IMR-90 (cell line): ENCODE results near the gene DHRS12. TPM values are rescaled to one million over a fixed set of nuclear protein-coding genes. Genes with fewer than 3 reads are reported as not detected.

Source experiments
- ATAC-seq: fragments of 200-7000 bp; cut with Tn5 transposase; 2 replicates; pipeline ENCODE4 v1.9.1; 2020; ENCODE audit warnings: low read depth, mild to moderate bottlenecking, moderate library complexity
- BruUV-seq: library from RNA; stranded (reverse); fragments of 400-500 nt; replicated peaks from 2 replicates; lab custom pipeline; 2021; lab: Mats Ljungman, UMichigan
- CTCF ChIA-PET: fragments of 300-600 bp; formaldehyde crosslinking; extraction: SDS; loops from one replicate; lab custom pipeline; 2021; ENCODE audit warnings: antibody characterized with exemption; lab: Yijun Ruan, JAX
- POLR2A ChIA-PET: fragments of 300-600 bp; sonication (Branson Sonifier 250); formaldehyde crosslinking; loops from one replicate; lab custom pipeline; 2022; ENCODE audit warnings: antibody characterized with exemption; ENCODE audit not compliant: unreplicated experiment; lab: Charles Lee
- DNase-seq: peaks from one replicate; pipeline ENCODE4 v3.0.0; 2013
- H2AFZ ChIP-seq: replicated peaks from 2 replicates; pipeline ENCODE3; 2013; ENCODE audit warnings: low read length, mild to moderate bottlenecking; ENCODE audit not compliant: poor library complexity
- H2AK5ac ChIP-seq: 2 replicates; pipeline ENCODE4 v1.6.1; 2013; ENCODE audit warnings: low read depth, low read length, inconsistent platforms
- H2AK9ac ChIP-seq: replicated peaks from 2 replicates; pipeline ENCODE3; 2013; ENCODE audit warnings: mild to moderate bottlenecking, low read depth, low read length, moderate library complexity; ENCODE audit not compliant: poor library complexity
- H2BK120ac ChIP-seq: 2 replicates; pipeline ENCODE4 v1.6.1; 2013; ENCODE audit warnings: low read depth, low read length, inconsistent platforms
- H2BK15ac ChIP-seq: 3 replicates; pipeline ENCODE4 v1.6.1; 2013; ENCODE audit warnings: low read depth, low read length, inconsistent platforms
- H2BK20ac ChIP-seq: 2 replicates; pipeline ENCODE4 v1.6.1; 2013; ENCODE audit warnings: low read depth, mild to moderate bottlenecking, inconsistent platforms, low read length, moderate library complexity
- H2BK5ac ChIP-seq: 2 replicates; pipeline ENCODE4 v1.6.1; 2013; ENCODE audit warnings: mild to moderate bottlenecking, low read depth, low read length, inconsistent platforms; ENCODE audit not compliant: poor library complexity, severe bottlenecking
- H3K14ac ChIP-seq: replicated peaks from 2 replicates; pipeline ENCODE4 v1.6.1; 2013; ENCODE audit warnings: low read depth, low read length, inconsistent platforms
- H3K18ac ChIP-seq: 2 replicates; pipeline ENCODE4 v1.6.1; 2013; ENCODE audit warnings: low read depth, low read length, control low read depth
- H3K23ac ChIP-seq: 2 replicates; pipeline ENCODE4 v1.6.1; 2013; ENCODE audit warnings: low read depth, low read length, inconsistent platforms
- H3K27ac ChIP-seq: 2 replicates; pipeline ENCODE4 v1.5.1; 2013; ENCODE audit warnings: mild to moderate bottlenecking, control low read depth, low read length; ENCODE audit not compliant: insufficient read depth
- H3K27me3 ChIP-seq: 2 replicates; pipeline ENCODE4 v1.6.1; 2013; ENCODE audit warnings: low read length; ENCODE audit not compliant: control insufficient read depth, insufficient read depth
- H3K36me3 ChIP-seq: 2 replicates; pipeline ENCODE4 v1.6.1; 2013; ENCODE audit warnings: low read length, mixed read lengths; ENCODE audit not compliant: control insufficient read depth, insufficient read depth
- H3K4ac ChIP-seq: 2 replicates; pipeline ENCODE4 v1.6.1; 2013; ENCODE audit warnings: low read depth, low read length, inconsistent platforms
- H3K4me1 ChIP-seq: 2 replicates; pipeline ENCODE4 v1.6.1; 2013; ENCODE audit warnings: low read length, mixed read lengths; ENCODE audit not compliant: control insufficient read depth, insufficient read depth
- H3K4me2 ChIP-seq: 2 replicates; pipeline ENCODE4 v1.6.1; 2013; ENCODE audit warnings: low read depth, mild to moderate bottlenecking, control low read depth, low read length, moderate library complexity
- H3K4me3 ChIP-seq: 2 replicates; pipeline ENCODE4 v1.5.1; 2013; ENCODE audit warnings: low read depth, mild to moderate bottlenecking, control low read depth, low read length, moderate library complexity; ENCODE audit not compliant: insufficient read depth
- H3K56ac ChIP-seq: 2 replicates; pipeline ENCODE4 v1.6.1; 2013; ENCODE audit warnings: low read length, inconsistent platforms; ENCODE audit not compliant: insufficient read depth; ENCODE audit errors: extremely low read depth
- H3K79me1 ChIP-seq, 2 experiments: 2 replicates each; pipeline ENCODE4 v1.6.1; 2013; ENCODE audit warnings: low read length in 2 of 2, inconsistent platforms in 1 of 2, low read depth in 1 of 2
- H3K9ac ChIP-seq: 2 replicates; pipeline ENCODE4 v1.6.1; 2013; ENCODE audit warnings: low read depth, low read length, control low read depth
- H3K9me1 ChIP-seq: 2 replicates; pipeline ENCODE4 v1.6.1; 2013; ENCODE audit warnings: low read length, inconsistent platforms; ENCODE audit not compliant: insufficient read depth
- H3K9me3 ChIP-seq: 2 replicates; pipeline ENCODE4 v1.6.1; 2013; ENCODE audit warnings: low read length; ENCODE audit not compliant: control insufficient read depth, insufficient read depth
- H4K20me1 ChIP-seq: 2 replicates; pipeline ENCODE4 v1.6.1; 2013; ENCODE audit warnings: low read length, inconsistent platforms; ENCODE audit not compliant: insufficient read depth
- H4K5ac ChIP-seq: 2 replicates; pipeline ENCODE4 v1.6.1; 2013; ENCODE audit warnings: mild to moderate bottlenecking, low read depth, low read length, control low read depth
- H4K8ac ChIP-seq, 2 experiments: 2 replicates each; pipeline ENCODE4 v1.6.1; 2013; ENCODE audit warnings: low read depth in 2 of 2, low read length in 2 of 2, control low read depth in 1 of 2, inconsistent platforms in 1 of 2
- H4K91ac ChIP-seq: 2 replicates; pipeline ENCODE4 v1.6.1; 2013; ENCODE audit warnings: low read depth, low read length, inconsistent platforms; ENCODE audit not compliant: insufficient read depth
- BHLHE40 ChIP-seq: fragments of 150-350 bp; IDR thresholded peaks from 2 replicates; pipeline ENCODE4 v1.6.1; 2016; ENCODE audit warnings: mild to moderate bottlenecking, low read depth, low read length
- CEBPB ChIP-seq: IDR thresholded peaks from 2 replicates; pipeline ENCODE4 v1.6.1; 2012; ENCODE audit warnings: low read depth, low read length, improper control_type of control experiment
- CTCF ChIP-seq: conservative IDR thresholded peaks from 2 replicates; pipeline ENCODE4 v1.5.1; 2012; ENCODE audit warnings: mild to moderate bottlenecking, low read depth, low read length, improper control_type of control experiment
- ELK1 ChIP-seq: fragments of 150-350 bp; IDR thresholded peaks from 2 replicates; pipeline ENCODE4 v1.6.1; 2016; ENCODE audit warnings: low read depth, mild to moderate bottlenecking, low read length, moderate library complexity, borderline replicate concordance
- MAFK ChIP-seq: IDR thresholded peaks from 2 replicates; pipeline ENCODE4 v1.6.1; 2012; ENCODE audit warnings: low read depth, low read length, improper control_type of control experiment
- MAZ ChIP-seq: IDR thresholded peaks from 2 replicates; pipeline ENCODE4 v1.6.1; 2012; ENCODE audit warnings: low read depth, mild to moderate bottlenecking, low read length, improper control_type of control experiment, moderate library complexity, borderline replicate concordance
- MXI1 ChIP-seq: IDR thresholded peaks from 2 replicates; pipeline ENCODE4 v1.6.1; 2012; ENCODE audit warnings: low read depth, mild to moderate bottlenecking, low read length, moderate library complexity, borderline replicate concordance
- RAD21 ChIP-seq: IDR thresholded peaks from 2 replicates; pipeline ENCODE4 v1.6.1; 2012; ENCODE audit warnings: low read length, improper control_type of control experiment
- RCOR1 ChIP-seq: IDR thresholded peaks from 2 replicates; pipeline ENCODE4 v1.6.1; 2012; ENCODE audit warnings: mild to moderate bottlenecking, low read length, improper control_type of control experiment; ENCODE audit not compliant: insufficient replicate concordance
- RFX5 ChIP-seq: IDR thresholded peaks from 2 replicates; pipeline ENCODE4 v1.8.0; 2012; ENCODE audit warnings: low read depth, mild to moderate bottlenecking, low read length, moderate library complexity
- SMC3 ChIP-seq: fragments of 150-350 bp; IDR thresholded peaks from 2 replicates; pipeline ENCODE4 v1.6.1; 2016; ENCODE audit warnings: low read depth, mild to moderate bottlenecking, antibody characterized with exemption, low read length, moderate library complexity
- USF2 ChIP-seq: fragments of 150-350 bp; IDR thresholded peaks from 2 replicates; pipeline ENCODE4 v1.6.1; 2017; ENCODE audit warnings: mild to moderate bottlenecking, antibody characterized with exemption, low read length, low read depth
- WGBS, 2 experiments: methylation state at CpG; one replicate each; pipeline versions ENCODE4 v1.1.5 to v1.1.7; 2013; ENCODE audit warnings: missing lambda C conversion rate in 2 of 2; ENCODE audit not compliant: insufficient read length in 1 of 2; ENCODE audit errors: extremely low coverage in 2 of 2; 5-methylcytosine and 5-hydroxymethylcytosine counted together
- dilution Hi-C: fragments of 300-500 bp; cut with HindIII; formaldehyde crosslinking; loops from one replicate; pipeline ENCODE4 v1.14.3; 2018; ENCODE audit warnings: low sequenced_read_pairs; ENCODE audit not compliant: unreplicated experiment
- in situ Hi-C: fragments of 300-500 bp; cut with MboI; formaldehyde crosslinking; loops from 3 replicates; pipeline ENCODE4 v1.14.3; 2019; ENCODE audit warnings: low sequenced_read_pairs, inconsistent platforms, mixed read lengths
- intact Hi-C: fragments of 100-400 bp; cut with micrococcal nuclease; formaldehyde crosslinking; loops from 2 replicates; pipeline ENCODE4 v1.10.0; 2022
- polyA plus RNA-seq, 3 experiments: library from polyadenylated mRNA; depleted of rRNA; stranded (reverse); fragments of >200 nt; gene quantifications; 2 replicates each; pipeline ENCODE4 v1.2.3, GENCODE V29; 2012; ENCODE audit warnings: low replicate concordance in 1 of 3
- total RNA-seq: library from RNA; depleted of rRNA; stranded (reverse); fragments of >200 nt; gene quantifications from 2 replicates; pipeline ENCODE4 v1.2.3, GENCODE V29; 2012

DHRS12 gene
- total and polyA plus RNA-seq, 2 of the 4 experiments (the other 2 are of a cell fraction), result 1.3 to 1.6 TPM

GRCh38 chr13:51804295-51805172 is 571 bp upstream of the DHRS12 start:
- Histone ChIP-seq H3K27me3 (no peaks in the 10 kb centered on the region), H4K20me1 (no peaks in the 10 kb centered on the region), H4K5ac (peak overlapping the region; percentile 24), H3K4ac (peak overlapping the region; percentile 72), H3K9ac (peak overlapping the region; percentile 3; the same call in 1 of the 2 replicates), H3K79me1 (peaks cover 0 to 9% of the 10 kb centered on the region in 2 experiments; a peak in 1 of 4 replicates), H3K4me1 (peaks cover 4% of the 10 kb centered on the region), H3K18ac (no peak overlapping the region; the same call in 1 of the 2 replicates), H4K91ac (peak overlapping the region; percentile 66), H2BK20ac (no peak overlapping the region), H2AK5ac (peak overlapping the region; percentile 71; the same call in 1 of the 2 replicates), H3K9me3 (no peaks in the 10 kb centered on the region), H3K23ac (peak overlapping the region; percentile 87; the same call in 1 of the 2 replicates), H4K8ac (peak overlapping the region; percentile 73 to 92), H2BK120ac (peak overlapping the region; percentile 25; the same call in 1 of the 2 replicates), H3K56ac (no peak overlapping the region), H3K27ac (peak overlapping the region; percentile 1; the same call in 1 of the 2 replicates), H2AK9ac (peak overlapping the region; percentile 76), H3K9me1 (peaks cover 4% of the 10 kb centered on the region; the same call in 1 of the 2 replicates), H2BK15ac (no peak overlapping the region), H3K14ac (peak overlapping the region; percentile 61; the same call in 1 of the 2 replicates), H2BK5ac (no peak overlapping the region), H2AFZ (peak overlapping the region; percentile 98), H3K4me2 (peak overlapping the region; percentile 45), H3K36me3 (no peaks in the 10 kb centered on the region), H3K4me3 (peak overlapping the region; percentile 84)
- ChIA-PET CTCF (no interaction called here), POLR2A (no interaction called here)
- in situ Hi-C loops (no loop called here), intact Hi-C loops (loop anchor here (5.0 to 10.0 kb wide), 2 partner anchors 352 to 580 kb away; partner anchors contain the start of genes FAM124A and INTS6), dilution Hi-C loops (no loop called here)
- WGBS, 2 experiments, result 12% methylated on average over 17 of the region's 31 CpGs; no CpG with 5 or more reads in 1 of the 2 experiments
- ATAC-seq (no peak), DNase-seq (no peak)
- BruUV-seq, result no TSS peak
- TF ChIP-seq CEBPB (no peak), MAFK (no peak), USF2 (no peak), ELK1 (no peak), RCOR1 (no peak), CTCF (no peak), BHLHE40 (no peak), SMC3 (no peak), RAD21 (no peak), MAZ (no peak), MXI1 (no peak; the same call in 1 of the 2 replicates), RFX5 (no peak)
